Stomach (tissue), 9 donors: ENCODE data around the gene ASIC2. TPM values are rescaled to one million over a fixed set of nuclear protein-coding genes. Genes with fewer than 3 reads are reported as not detected.

ENCODE experiments used
- DNase-seq, 2 donors: peaks; one replicate each; pipeline versions ENCODE4 v3.0.0 to v3.0.0-alpha.2; 2013 to 2019
- H3K27ac ChIP-seq, 5 donors: fragments of 200-600 bp in 4 of 5; sonication (generic) in 4 of 5; one replicate each; pipeline ENCODE4 v1.5.1; 2013 to 2019; ENCODE audit warnings: mild to moderate bottlenecking in 1 of 5, moderate library complexity in 1 of 5
- H3K27me3 ChIP-seq, 3 donors: fragments of 200-600 bp; sonication (generic); one replicate each; pipeline ENCODE4 v1.5.1; 2017 to 2019; ENCODE audit warnings: mixed run types in 1 of 3
- H3K36me3 ChIP-seq, 4 donors: fragments of 200-600 bp; sonication (generic); 1 replicate in 3 of 4; 2 replicates in 1 of 4; pipeline ENCODE4 v1.5.1; 2016 to 2019
- H3K4me1 ChIP-seq, 4 donors: fragments of 200-600 bp; sonication (generic); one replicate each; pipeline ENCODE4 v1.5.1; 2016 to 2019
- H3K4me3 ChIP-seq, 4 donors: fragments of 200-600 bp; sonication (generic) in 3 of 4; one replicate each; pipeline ENCODE4 v1.5.1; 2016 to 2019; ENCODE audit warnings: mild to moderate bottlenecking in 1 of 4
- H3K9me3 ChIP-seq, 4 donors: fragments of 200-600 bp; sonication (generic); one replicate each; pipeline ENCODE4 v1.5.1; 2016 to 2019
- CTCF ChIP-seq, 7 experiments: fragments of 450-650 bp in 4 of 7; fragments of 200-600 bp in 3 of 7; sonication (generic) in 3 of 7; IDR thresholded peaks; one replicate each; pipeline ENCODE4 v1.5.1; 2016 to 2019; ENCODE audit warnings: antibody characterized with exemption in 7 of 7, control low read depth in 2 of 7, mild to moderate bottlenecking in 1 of 7
- EP300 ChIP-seq: sonication (generic); formaldehyde crosslinking; IDR thresholded peaks from one replicate; pipeline ENCODE4 v1.6.1; 2017; ENCODE audit warnings: antibody characterized with exemption
- POLR2A ChIP-seq, 4 donors: fragments of 450-650 bp; IDR thresholded peaks; one replicate each; pipeline ENCODE4 v1.6.1; 2016; ENCODE audit warnings: antibody characterized with exemption in 4 of 4, control low read depth in 2 of 4, mild to moderate bottlenecking in 1 of 4, moderate library complexity in 1 of 4
- POLR2AphosphoS5 ChIP-seq, 3 donors: sonication (generic); formaldehyde crosslinking; IDR thresholded peaks; one replicate each; pipeline ENCODE4 v1.6.1; 2016; ENCODE audit warnings: antibody characterized with exemption in 3 of 3
- WGBS, 5 donors: extraction: QIAGEN DNeasy Blood & Tissue Kit in 3 of 5; methylation state at CpG; one replicate each; pipeline versions ENCODE4 v1.1.5 to v1.1.7; 2013 to 2018; 5-methylcytosine and 5-hydroxymethylcytosine counted together
- intact Hi-C: fragments of 100-400 bp; cut with DNase I; formaldehyde crosslinking; loops from one replicate; pipeline ENCODE4 v1.15.1; 2023; ENCODE audit warnings: low total_unique reads
- polyA plus RNA-seq, 3 donors: library from polyadenylated mRNA; stranded (reverse); fragments of 200-250 nt; gene quantifications; one replicate each; pipeline ENCODE4 v1.2.3, GENCODE V29; 2013
- total RNA-seq, 5 donors: library from RNA; depleted of rRNA; stranded (reverse); fragments of >200 nt; gene quantifications; one replicate each; pipeline versions ENCODE4 v1.1.0 to v1.2.3, GENCODE V29; 2014 to 2016
- donor health status: healthy with polysubstance abuse.
- donor health status: Bipolar disorder and iron deficiency.
- donor health status: healthy.

The ASIC2 gene
- total and polyA plus RNA-seq, 8 donors: 0.13 to 0.18 TPM; not detected in 6

- DNase-seq: no peak
- intact Hi-C loops: no loop called here
- 83 to 96% (median 86%) methylated on average over 2 of the region's 2 CpGs for WGBS, 5 donors
Observed at GRCh38 chr17:33057564-33057963, 235.5 kb downstream of the ASIC2 start.

GRCh38 chr17:33056399-33057146 is 236.5 kb downstream of the ASIC2 start:
- Histone ChIP-seq H3K4me3 (no peak overlapping the region), H3K36me3 (no peaks in the 10 kb centered on the region), H3K4me1 (no peaks in the 10 kb centered on the region), H3K27ac (no peak overlapping the region), H3K27me3 (peaks cover 0 to 29% (median 0%) of the 10 kb centered on the region in 3 donors), H3K9me3 (peaks cover 0 to 5% (median 0%) of the 10 kb centered on the region in 4 donors)
- intact Hi-C loops: no loop called here
- 56 to 80% (median 74%) methylated on average over 4 of the region's 4 CpGs for WGBS, 5 donors
- DNase-seq: no peak
- TF ChIP-seq POLR2A (IDR thresholded peaks at IDR 0.05) (no peak), CTCF (IDR thresholded peaks at IDR 0.05) (no peak), POLR2AphosphoS5 (IDR thresholded peaks at IDR 0.05) (no peak), EP300 (no peak)

More at GRCh38 chr17:33057564-33057963, 235.5 kb downstream of the ASIC2 start:
- no peak overlapping the region for H3K27ac ChIP-seq
- peaks cover 0 to 5% (median 0%) of the 10 kb centered on the region in 4 donors for H3K9me3 ChIP-seq
- TF ChIP-seq EP300: no peak
- no peak for TF ChIP-seq POLR2AphosphoS5 (IDR thresholded peaks at IDR 0.05)
- TF ChIP-seq CTCF (IDR thresholded peaks at IDR 0.05): no peak
- TF ChIP-seq POLR2A (IDR thresholded peaks at IDR 0.05): no peak
- peaks cover 0 to 20% (median 0%) of the 10 kb centered on the region in 3 donors for H3K27me3 ChIP-seq
- no peaks in the 10 kb centered on the region for H3K4me1 ChIP-seq
- H3K4me3 ChIP-seq: no peak overlapping the region
- H3K36me3 ChIP-seq: no peaks in the 10 kb centered on the region

DNA sequence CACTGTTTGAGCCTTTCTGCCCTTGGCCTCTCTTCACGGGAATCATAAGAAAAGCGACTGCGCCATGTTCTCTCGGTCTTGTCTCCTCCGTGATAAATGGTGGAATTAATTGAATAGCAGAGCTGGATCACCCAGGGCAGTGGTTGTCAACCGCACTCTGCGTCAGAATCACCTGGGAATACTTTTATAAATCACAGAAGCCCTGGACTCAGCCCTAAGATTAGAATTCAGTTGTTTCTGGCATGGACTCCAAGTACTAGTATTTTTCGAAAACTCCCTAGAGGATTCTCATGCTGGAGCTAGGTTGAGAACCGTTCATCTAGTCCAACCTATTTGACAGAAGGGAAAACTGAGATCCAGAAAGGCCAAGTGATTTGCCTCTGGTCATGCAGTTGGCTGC is 237.3 kb downstream of the ASIC2 start:
- Histone ChIP-seq H3K4me3 (no peak overlapping the region), H3K27me3 (peaks cover 0 to 29% (median 0%) of the 10 kb centered on the region in 3 donors), H3K9me3 (peaks cover 0 to 5% (median 0%) of the 10 kb centered on the region in 4 donors), H3K36me3 (no peaks in the 10 kb centered on the region), H3K27ac (no peak overlapping the region), H3K4me1 (no peaks in the 10 kb centered on the region)
- TF ChIP-seq EP300 (no peak), POLR2A (IDR thresholded peaks at IDR 0.05) (no peak), CTCF (IDR thresholded peaks at IDR 0.05) (no peak), POLR2AphosphoS5 (IDR thresholded peaks at IDR 0.05) (no peak)
- DNase-seq: no peak
- intact Hi-C loops: no loop called here
- 88 to 92% (median 91%) methylated on average over 9 of the region's 9 CpGs for WGBS, 5 donors

GRCh38 chr17:33055171-33055611 is 237.9 kb downstream of the ASIC2 start:
- intact Hi-C loops: no loop called here
- TF ChIP-seq EP300 (no peak), POLR2A (IDR thresholded peaks at IDR 0.05) (no peak), CTCF (IDR thresholded peaks at IDR 0.05) (no peak)
- H3K36me3 ChIP-seq: no peaks in the 10 kb centered on the region
- no peak overlapping the region for H3K27ac ChIP-seq
- peaks cover 0 to 29% (median 0%) of the 10 kb centered on the region in 3 donors for H3K27me3 ChIP-seq
- no peaks in the 10 kb centered on the region for H3K4me1 ChIP-seq
- 62 to 70% (median 65%) methylated on average over 9 of the region's 9 CpGs for WGBS, 5 donors
- no peak for DNase-seq
- H3K4me3 ChIP-seq: no peak overlapping the region
- peaks cover 0 to 2% (median 0%) of the 10 kb centered on the region in 4 donors for H3K9me3 ChIP-seq
